Measurements from ENCODE around the gene CADPS.

Gene CADPS

GRCh38 chr3:62451211-62451887 is 423.9 kb downstream of the CADPS start:
- no peak for DNase-seq (ENCODE audit: low read depth in 1 of 2, low spot score in 1 of 2)

- DNase-seq (ENCODE audit: low read depth in 1 of 2, low spot score in 1 of 2), result no peak
These were observed 428.8 kb downstream of the CADPS start for GRCh38 chr3:62446337-62446940.

DNA sequence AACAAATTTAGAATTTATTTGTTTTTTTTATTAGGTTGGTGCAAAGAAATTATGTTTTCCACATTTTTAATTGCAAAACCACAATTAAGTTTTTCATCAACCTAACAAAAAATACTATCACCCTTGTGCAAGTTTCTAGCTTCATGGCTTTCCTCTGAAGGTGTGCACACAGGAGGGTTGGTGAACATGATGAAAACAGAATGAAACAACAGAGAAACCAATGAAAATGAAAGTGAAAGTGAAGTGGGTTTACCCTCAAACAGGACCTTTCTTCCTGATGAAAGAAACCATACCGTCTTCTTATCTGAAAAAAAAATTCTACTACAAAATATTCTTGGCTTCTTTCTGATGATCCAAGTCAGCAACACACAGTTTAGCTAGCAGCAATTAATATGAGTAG is 429.9 kb downstream of the CADPS start:
- DNase-seq (ENCODE audit: low read depth in 1 of 2, low spot score in 1 of 2), result no peak

DNA sequence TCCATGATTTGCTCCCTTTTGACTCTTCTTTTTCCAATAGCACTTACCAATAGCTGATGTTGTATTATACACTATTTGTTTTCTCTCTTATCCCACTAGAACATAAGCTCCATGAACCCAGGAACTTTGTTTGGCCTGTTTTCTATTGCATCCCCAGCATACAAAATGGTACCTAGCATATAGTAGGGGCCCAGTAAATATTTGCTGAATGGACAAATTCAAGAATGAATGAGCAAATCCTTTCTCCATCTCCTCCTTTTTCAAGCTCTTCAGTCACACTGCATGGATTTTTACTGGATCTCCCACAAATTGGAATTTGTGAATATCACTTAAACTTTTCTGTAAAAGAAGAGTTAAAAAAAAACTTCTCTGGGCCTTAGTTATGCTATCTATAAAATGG is 435.2 kb downstream of the CADPS start:
- DNase-seq (ENCODE audit: low read depth in 1 of 2, low spot score in 1 of 2), result no peak

- DNase-seq (ENCODE audit: low read depth in 1 of 2, low spot score in 1 of 2), result no peak
These were observed 435.9 kb downstream of the CADPS start for GRCh38 chr3:62439176-62439813.

GRCh38 chr3:62436785-62437184 is 438.4 kb downstream of the CADPS start:
- no peak for DNase-seq (ENCODE audit: low read depth in 1 of 2, low spot score in 1 of 2)

DNA sequence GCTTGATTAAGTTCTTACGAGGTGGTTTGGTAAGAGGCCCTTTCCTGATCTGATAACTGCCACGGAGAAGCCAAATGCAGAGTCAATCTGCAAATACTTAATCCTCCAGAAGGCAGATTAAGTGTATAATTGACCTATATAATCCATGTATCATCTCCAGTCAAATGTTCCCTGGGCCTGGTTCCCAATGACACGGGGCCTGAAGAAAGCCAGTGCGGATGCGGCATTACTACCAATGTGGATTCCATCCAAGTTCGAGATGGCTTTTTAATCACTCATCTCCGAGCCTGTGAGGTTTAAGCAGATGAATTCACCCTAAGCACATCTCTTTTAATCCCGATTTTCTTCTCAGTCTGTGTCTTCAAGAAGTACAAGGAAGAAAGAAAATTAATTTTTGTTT is 441.8 kb downstream of the CADPS start:
- DNase-seq (ENCODE audit: low read depth in 1 of 2, low spot score in 1 of 2), result no peak

DNA sequence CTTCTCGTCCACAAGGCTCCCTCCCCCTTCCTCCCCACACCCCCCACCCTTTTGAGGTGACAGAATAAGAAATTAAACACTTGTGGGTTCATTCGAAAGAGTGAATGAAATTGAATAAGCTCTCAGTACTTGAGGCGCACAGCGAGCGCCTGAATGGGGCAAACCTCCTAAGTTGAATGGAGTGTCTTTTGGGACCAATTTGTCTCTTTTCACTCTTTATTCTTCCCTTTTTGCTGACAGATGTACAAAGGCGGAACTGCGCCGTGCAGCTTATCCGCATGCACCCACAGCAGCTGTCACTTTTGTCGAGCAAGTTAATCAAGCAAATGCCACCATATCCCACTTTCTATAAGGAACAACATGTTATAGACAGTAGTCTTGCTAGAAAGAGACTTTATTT is 454.0 kb downstream of the CADPS start:
- no peak for DNase-seq (ENCODE audit: low read depth in 1 of 2, low spot score in 1 of 2)

- no peak for DNase-seq (ENCODE audit: low read depth in 1 of 2, low spot score in 1 of 2)
These were observed 459.1 kb downstream of the CADPS start for GRCh38 chr3:62416144-62416543.

DNA sequence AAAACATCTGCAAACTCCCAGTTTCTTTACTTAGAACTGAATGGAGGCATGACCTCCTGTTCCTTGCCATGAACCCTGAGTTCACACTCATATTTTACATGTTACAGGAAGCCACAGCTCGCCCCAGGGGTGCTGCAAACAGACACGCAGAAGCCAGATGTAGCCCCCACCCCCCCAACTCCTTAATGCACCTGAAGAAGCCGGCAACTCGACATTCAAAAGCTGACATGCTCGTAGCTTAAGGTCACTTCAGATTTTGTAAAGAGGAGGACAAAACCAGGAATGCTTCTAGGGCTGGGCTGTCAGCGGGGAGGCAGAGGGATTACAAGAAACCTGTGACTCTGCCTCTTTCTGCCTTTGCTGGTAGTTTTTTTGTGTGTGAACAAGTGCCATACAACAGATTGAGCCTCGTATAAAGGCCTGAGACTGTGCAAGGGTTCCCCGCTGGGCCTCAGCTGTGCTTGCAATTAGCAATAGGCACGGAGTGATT is 459.9 kb downstream of the CADPS start:
- no peak for DNase-seq (ENCODE audit: low read depth in 1 of 2, low spot score in 1 of 2)

GRCh38 chr3:62414786-62415185 is 460.4 kb downstream of the CADPS start:
- no peak for DNase-seq (ENCODE audit: low read depth in 1 of 2, low spot score in 1 of 2)

- no peak for DNase-seq (ENCODE audit: low read depth in 1 of 2, low spot score in 1 of 2)
These were observed 461.5 kb downstream of the CADPS start for GRCh38 chr3:62413687-62414086.

- no peak for DNase-seq (ENCODE audit: low read depth in 1 of 2, low spot score in 1 of 2)
These were observed 468.3 kb downstream of the CADPS start for GRCh38 chr3:62406945-62407344.

GRCh38 chr3:62405566-62405965 is 469.6 kb downstream of the CADPS start:
- DNase-seq (ENCODE audit: low read depth in 1 of 2, low spot score in 1 of 2), result no peak

DNA sequence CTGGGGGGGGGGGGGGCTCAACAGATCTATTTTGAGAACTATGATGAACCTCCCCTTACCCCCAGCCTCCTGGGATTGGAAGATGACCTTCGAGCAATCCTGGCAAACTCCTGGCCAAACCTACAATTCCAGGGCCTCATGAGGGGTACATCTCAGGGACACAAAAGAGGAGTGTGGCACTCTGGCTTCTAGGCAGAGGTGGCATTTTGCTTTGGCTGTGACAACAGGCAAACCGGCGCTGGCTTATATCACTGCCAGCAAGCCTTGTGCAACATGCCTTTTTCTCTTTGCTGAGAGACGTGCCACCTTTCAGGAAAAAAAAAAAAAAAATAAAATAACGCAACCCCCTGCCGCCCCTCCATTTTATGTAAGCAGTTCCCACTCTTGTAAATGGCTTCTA is 470.1 kb downstream of the CADPS start:
- DNase-seq (ENCODE audit: low read depth in 1 of 2, low spot score in 1 of 2), result no peak

- DNase-seq (ENCODE audit: low read depth in 1 of 2, low spot score in 1 of 2), result no peak
These were observed 470.9 kb downstream of the CADPS start for GRCh38 chr3:62404321-62404720.

DNA sequence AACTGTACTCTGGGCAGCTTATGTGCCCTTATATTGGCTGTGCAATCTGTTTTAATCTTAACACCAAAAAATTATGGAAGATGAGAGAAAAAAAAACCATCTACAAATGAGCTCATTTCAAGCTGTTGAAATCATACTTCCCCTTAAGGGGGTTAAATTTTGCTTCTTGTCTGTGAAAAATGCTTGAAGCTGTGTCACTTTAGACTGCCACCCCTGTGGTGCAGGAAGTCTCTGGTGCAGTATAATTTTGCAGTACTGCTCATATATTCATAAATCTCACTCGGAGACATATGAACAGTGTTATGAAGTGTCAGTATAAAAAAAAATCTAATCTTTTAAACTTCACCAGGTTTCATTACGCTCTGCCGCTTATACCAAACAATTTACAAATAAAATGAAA is 471.5 kb downstream of the CADPS start:
- DNase-seq (ENCODE audit: low read depth in 1 of 2, low spot score in 1 of 2), result no peak

DNA sequence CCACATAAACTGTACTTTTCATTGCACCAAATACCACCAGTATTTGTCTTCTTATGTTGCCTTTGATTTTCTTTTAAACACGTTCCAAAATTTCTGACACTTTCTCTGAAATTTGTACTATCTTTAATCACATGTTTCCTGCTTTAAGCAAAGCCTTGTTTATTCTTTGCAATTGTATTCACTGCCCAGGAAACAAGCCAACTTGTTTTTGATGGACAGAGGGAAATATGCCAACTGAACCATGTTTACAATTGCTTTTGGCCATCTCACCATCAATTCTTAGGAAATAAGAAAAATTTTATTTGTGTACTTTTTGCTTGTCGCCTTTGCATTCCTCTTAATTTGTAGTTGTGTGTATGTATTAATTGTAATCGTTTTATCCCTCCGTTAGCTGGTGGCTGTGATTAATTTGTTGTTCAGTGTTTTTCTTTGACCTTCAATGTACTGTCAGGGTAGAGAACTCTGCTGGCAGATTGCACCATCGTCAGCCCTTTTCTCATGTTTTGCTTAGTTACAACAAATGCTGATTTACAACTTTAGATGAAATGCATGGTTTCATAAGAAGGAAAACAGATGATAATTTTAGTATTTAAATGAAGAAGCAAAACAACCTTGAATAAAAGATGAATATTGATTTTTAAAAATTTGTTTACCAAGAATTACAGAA is 482.5 kb downstream of the CADPS start:
- no peak for DNase-seq (ENCODE audit: low read depth in 1 of 2, low spot score in 1 of 2)

DNA sequence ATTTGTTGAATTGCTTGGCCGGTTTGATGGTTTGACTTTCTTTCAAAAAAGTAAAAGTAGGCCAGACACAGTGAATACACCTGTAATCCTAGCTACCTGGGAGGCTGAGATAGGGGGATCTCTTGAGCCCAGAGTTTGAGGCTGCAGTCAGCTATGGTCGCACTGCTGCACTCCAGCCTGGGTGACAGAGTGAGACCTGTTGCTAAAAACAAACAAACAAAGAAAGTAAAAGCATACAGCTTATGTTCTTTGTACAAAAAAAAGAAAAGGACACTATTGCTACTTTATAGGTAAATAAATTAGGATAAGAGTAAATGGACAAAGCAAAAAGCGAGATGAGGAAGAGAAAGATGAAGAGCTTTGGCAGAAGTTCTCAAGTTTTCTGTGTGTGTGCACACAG is 488.0 kb downstream of the CADPS start:
- no peak for DNase-seq (ENCODE audit: low read depth in 1 of 2, low spot score in 1 of 2)

DNA sequence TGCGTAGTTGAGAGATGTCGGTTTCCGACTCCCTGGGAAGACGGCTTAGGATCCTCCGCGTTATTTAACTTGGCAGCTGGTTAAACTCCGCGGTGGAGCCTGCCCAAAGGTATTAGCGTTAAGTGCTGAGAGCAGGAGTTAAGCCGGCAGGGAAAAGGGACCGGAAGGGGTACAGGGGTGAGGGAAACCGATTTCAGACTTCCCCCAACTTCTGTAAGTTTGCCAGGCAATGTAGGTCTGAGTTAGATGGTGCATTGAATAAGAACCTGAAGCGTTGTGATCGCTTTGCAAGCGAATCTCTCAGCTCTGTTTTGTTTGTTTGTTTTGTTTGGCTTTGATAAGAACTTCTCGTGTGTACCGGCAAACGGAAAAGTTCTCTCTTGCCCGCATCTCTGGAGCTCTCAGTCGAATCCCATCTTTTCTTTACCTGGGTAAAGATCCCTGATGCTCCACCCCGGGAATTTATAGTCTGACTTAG is 495.9 kb downstream of the CADPS start:
- DNase-seq (ENCODE audit: low read depth in 1 of 2, low spot score in 1 of 2), result no peak

DNA sequence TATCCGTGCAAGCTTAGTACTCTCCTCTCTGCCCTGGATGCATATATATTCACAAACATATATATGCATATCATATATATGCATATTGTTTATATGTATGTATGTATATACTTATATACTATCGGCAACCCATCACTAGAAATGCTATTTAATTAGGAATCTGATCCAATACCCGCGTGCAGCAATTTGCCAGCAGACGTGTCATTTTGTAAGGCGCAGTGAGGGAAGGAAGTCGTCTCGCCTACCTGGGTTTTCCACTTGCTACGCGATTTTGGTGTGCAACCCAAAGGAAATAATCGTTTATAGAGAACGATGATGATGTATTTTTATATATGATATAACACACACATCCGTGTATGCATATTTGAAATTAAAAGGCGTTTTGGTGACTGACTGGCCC is 496.3 kb downstream of the CADPS start:
- no peak for DNase-seq (ENCODE audit: low read depth in 1 of 2, low spot score in 1 of 2)

- DNase-seq (ENCODE audit: low read depth in 1 of 2, low spot score in 1 of 2), result no peak
These were observed 496.9 kb downstream of the CADPS start for GRCh38 chr3:62378311-62378789.
